SK-MEL-5 (cell line): ENCODE data around the gene CARMIL1. TPM values are rescaled to one million over a fixed set of nuclear protein-coding genes. Genes with fewer than 3 reads are reported as not detected.

Experiments used
- DNase-seq: peaks from one replicate; pipeline ENCODE4 v3.0.0-alpha.2; 2016; ENCODE audit warnings: low read depth, low spot score
- in situ Hi-C: cut with HindIII; loops from 2 replicates; pipeline ENCODE4 v1.10.0; 2016; ENCODE audit warnings: low sequenced_read_pairs, high pct_unique_total_duplicates, low pct_unique_long_range_greater_than_20kb
- total RNA-seq: library from RNA; depleted of rRNA; stranded (reverse); fragments of >200 nt; shearing (Covaris generic); gene quantifications from 2 replicates; pipeline ENCODE4 v1.2.3, GENCODE V29; 2014

The CARMIL1 gene
- total RNA-seq, 1 experiment from 2014 or later, result 45.1 TPM

- DNase-seq, result no peak
- in situ Hi-C loops, result no loop called here
These were observed 126.3 kb downstream of the CARMIL1 start for GRCh38 chr6:25405442-25405841.

- DNase-seq, result no peak
- in situ Hi-C loops, result no loop called here
These were observed 128.3 kb downstream of the CARMIL1 start for GRCh38 chr6:25407431-25407830.

GRCh38 chr6:25410102-25410501, 130.9 kb downstream of the CARMIL1 start:
- in situ Hi-C loops, result no loop called here

GRCh38 chr6:25411316-25411950, 132.3 kb downstream of the CARMIL1 start:
- DNase-seq, result no peak
- in situ Hi-C loops, result no loop called here

More at GRCh38 chr6:25410102-25410501, 130.9 kb downstream of the CARMIL1 start:
- no peak for DNase-seq

- DNase-seq, result no peak
- in situ Hi-C loops, result no loop called here
These were observed 134.2 kb downstream of the CARMIL1 start for GRCh38 chr6:25413207-25413905.

- DNase-seq, result no peak
- in situ Hi-C loops, result no loop called here
These were observed 135.0 kb downstream of the CARMIL1 start for GRCh38 chr6:25414168-25414567.

GRCh38 chr6:25414755-25415154, 135.6 kb downstream of the CARMIL1 start:
- in situ Hi-C loops, result no loop called here

GRCh38 chr6:25415274-25415673, 136.1 kb downstream of the CARMIL1 start:
- in situ Hi-C loops, result no loop called here

More at GRCh38 chr6:25414755-25415154, 135.6 kb downstream of the CARMIL1 start:
- no peak for DNase-seq

GRCh38 chr6:25415701-25416100, 136.5 kb downstream of the CARMIL1 start:
- no peak for DNase-seq
- in situ Hi-C loops, result no loop called here

More at GRCh38 chr6:25415274-25415673, 136.1 kb downstream of the CARMIL1 start:
- no peak for DNase-seq

- no peak for DNase-seq
- in situ Hi-C loops, result no loop called here
These were observed 138.0 kb downstream of the CARMIL1 start for GRCh38 chr6:25417046-25417605.

- in situ Hi-C loops, result no loop called here
- no peak for DNase-seq
These were observed 139.4 kb downstream of the CARMIL1 start for GRCh38 chr6:25418454-25419052.

- DNase-seq, result no peak
- in situ Hi-C loops, result no loop called here
These were observed 140.7 kb downstream of the CARMIL1 start for GRCh38 chr6:25419879-25420278.

- in situ Hi-C loops, result no loop called here
- no peak for DNase-seq
These were observed 144.2 kb downstream of the CARMIL1 start for GRCh38 chr6:25423358-25423757.

GRCh38 chr6:25424303-25424702, 145.1 kb downstream of the CARMIL1 start:
- in situ Hi-C loops, result no loop called here
- DNase-seq, result no peak

GRCh38 chr6:25427549-25427948, 148.4 kb downstream of the CARMIL1 start:
- in situ Hi-C loops, result no loop called here
- no peak for DNase-seq

- in situ Hi-C loops, result no loop called here
- no peak for DNase-seq
These were observed 149.7 kb downstream of the CARMIL1 start for GRCh38 chr6:25428758-25429317.

- no peak for DNase-seq
These were observed 152.3 kb downstream of the CARMIL1 start for GRCh38 chr6:25431306-25431974.

GRCh38 chr6:25431975-25432307, 152.8 kb downstream of the CARMIL1 start:
- no peak for DNase-seq
- in situ Hi-C loops, result no loop called here

More at GRCh38 chr6:25431306-25431974, 152.3 kb downstream of the CARMIL1 start:
- in situ Hi-C loops, result no loop called here
